Glutamatergic neuron (in vitro differentiated cells): ENCODE data around the gene MYT1. TPM values are rescaled to one million over a fixed set of nuclear protein-coding genes. Genes with fewer than 3 reads are reported as not detected.

ENCODE experiments used
- DNase-seq: peaks from one replicate; pipeline ENCODE4 v3.0.0; 2022
- H3K27ac Mint-ChIP-seq: one replicate; pipeline ENCODE4 v1.8.0; 2020; ENCODE audit warnings: mild to moderate bottlenecking, mixed read lengths, inconsistent platforms; ENCODE audit not compliant: unreplicated experiment
- H3K27me3 Mint-ChIP-seq: one replicate; pipeline ENCODE4 v1.8.0; 2020; ENCODE audit warnings: mild to moderate bottlenecking, moderate library complexity, mixed read lengths, inconsistent platforms; ENCODE audit not compliant: unreplicated experiment
- H3K36me3 Mint-ChIP-seq: one replicate; pipeline ENCODE4 v1.8.0; 2020; ENCODE audit warnings: mild to moderate bottlenecking, mixed read lengths, inconsistent platforms; ENCODE audit not compliant: unreplicated experiment
- H3K4me1 Mint-ChIP-seq: one replicate; pipeline ENCODE4 v1.8.0; 2020; ENCODE audit warnings: mild to moderate bottlenecking, low read depth, mixed read lengths, inconsistent platforms; ENCODE audit not compliant: unreplicated experiment
- H3K4me3 Mint-ChIP-seq: one replicate; pipeline ENCODE4 v1.8.0; 2020; ENCODE audit warnings: mild to moderate bottlenecking, mixed read lengths, inconsistent platforms; ENCODE audit not compliant: unreplicated experiment
- H3K9me3 Mint-ChIP-seq: one replicate; pipeline ENCODE4 v1.8.0; 2020; ENCODE audit warnings: mild to moderate bottlenecking, moderate library complexity, mixed read lengths, inconsistent platforms; ENCODE audit not compliant: unreplicated experiment
- total RNA-seq: library from RNA; stranded (reverse); fragmentation: NEBNext Ultra II Directional; extraction: Animal tissue kit (Norgen Biotek cat#: 25700); gene quantifications from one replicate; pipeline ENCODE4 v1.2.1, GENCODE V29; 2021; ENCODE audit not compliant: unreplicated experiment
- TF ChIP-seq, protein P1 (sequence below): fragments of 200-600 bp; sonication (generic); IDR thresholded peaks from one replicate; pipeline ENCODE4 v1.5.0; 2021; ENCODE audit not compliant: partially characterized antibody, unreplicated experiment

Gene MYT1
- total RNA-seq, 1 donor from 2014 or later = 159 TPM

DNA sequence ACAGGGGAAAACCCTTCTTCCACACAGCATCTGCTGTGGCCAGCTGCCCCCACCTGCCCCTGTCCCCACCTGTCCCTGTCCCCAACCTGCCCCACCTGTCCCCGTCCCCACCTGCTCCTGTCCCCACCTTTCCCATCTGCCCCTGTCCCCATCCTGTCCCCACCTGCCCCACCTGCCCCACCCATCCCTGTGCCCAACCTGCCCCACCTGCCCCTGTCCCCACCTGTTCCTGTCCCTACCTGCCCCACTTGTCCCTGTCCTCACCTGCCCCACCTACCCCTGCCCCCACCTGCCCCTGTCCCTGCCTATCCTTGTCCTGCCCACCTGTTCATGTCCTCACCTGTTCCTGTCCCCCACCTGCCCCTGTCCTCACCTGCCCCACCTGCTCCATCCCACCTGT is 6.4 kb upstream of the MYT1 start:
- Mint-ChIP-seq H3K4me1 (peaks cover 43% of the 10 kb centered on the region), H3K9me3 (peaks cover 39% of the 10 kb centered on the region), H3K36me3 (no peaks in the 10 kb centered on the region), H3K4me3 (peak overlapping the region; percentile 47), H3K27me3 (peaks cover 44% of the 10 kb centered on the region), H3K27ac (peak overlapping the region; percentile 70)
- DNase-seq = no peak
- TF ChIP-seq, protein P1, sequence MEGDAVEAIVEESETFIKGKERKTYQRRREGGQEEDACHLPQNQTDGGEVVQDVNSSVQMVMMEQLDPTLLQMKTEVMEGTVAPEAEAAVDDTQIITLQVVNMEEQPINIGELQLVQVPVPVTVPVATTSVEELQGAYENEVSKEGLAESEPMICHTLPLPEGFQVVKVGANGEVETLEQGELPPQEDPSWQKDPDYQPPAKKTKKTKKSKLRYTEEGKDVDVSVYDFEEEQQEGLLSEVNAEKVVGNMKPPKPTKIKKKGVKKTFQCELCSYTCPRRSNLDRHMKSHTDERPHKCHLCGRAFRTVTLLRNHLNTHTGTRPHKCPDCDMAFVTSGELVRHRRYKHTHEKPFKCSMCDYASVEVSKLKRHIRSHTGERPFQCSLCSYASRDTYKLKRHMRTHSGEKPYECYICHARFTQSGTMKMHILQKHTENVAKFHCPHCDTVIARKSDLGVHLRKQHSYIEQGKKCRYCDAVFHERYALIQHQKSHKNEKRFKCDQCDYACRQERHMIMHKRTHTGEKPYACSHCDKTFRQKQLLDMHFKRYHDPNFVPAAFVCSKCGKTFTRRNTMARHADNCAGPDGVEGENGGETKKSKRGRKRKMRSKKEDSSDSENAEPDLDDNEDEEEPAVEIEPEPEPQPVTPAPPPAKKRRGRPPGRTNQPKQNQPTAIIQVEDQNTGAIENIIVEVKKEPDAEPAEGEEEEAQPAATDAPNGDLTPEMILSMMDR = no peak

DNA sequence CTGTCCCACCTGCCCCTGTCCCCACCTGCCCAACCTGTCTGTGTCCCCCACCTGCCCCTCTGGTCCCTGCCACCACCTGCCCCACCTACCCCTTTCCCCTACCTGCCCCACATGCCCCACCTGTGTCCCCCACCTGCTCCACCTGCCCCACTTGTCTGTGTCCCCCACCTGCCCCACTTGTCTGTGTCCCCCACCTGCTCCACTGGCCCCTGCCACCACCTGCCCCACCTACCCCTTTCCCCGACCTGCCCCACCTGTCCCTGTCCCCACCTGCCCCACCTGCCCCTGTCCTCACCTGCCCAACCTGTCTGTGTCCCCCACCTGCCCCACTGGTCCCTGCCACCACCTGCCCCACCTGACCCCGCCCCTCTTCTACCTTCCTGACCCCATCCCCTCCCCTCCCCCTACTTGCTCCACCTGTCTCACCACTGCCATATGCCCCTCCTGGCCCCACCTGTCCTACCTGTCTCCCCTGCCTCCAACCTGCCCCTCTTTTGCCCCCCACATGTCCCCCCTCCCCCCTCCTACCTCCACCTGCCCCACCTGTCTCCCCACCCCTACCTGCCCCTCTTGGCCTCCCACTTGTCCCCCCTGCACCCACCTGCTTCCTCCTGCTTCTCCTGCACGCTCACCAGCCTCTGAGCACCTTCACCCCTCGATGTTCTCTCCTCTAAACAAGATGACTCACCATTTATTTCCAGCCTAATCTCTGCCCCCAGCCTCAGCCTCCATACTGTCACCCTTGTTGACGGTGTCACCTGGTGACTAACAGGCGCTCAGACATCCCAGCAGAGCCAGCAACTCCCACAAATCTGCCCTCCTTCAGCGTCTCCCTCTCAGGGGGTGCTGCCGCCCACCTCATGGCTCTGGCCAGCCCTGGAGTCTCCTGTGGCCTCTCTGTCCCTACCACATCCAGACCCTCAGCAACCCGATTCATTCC is 5.6 kb upstream of the MYT1 start:
- Mint-ChIP-seq H3K4me1 (peaks cover 46% of the 10 kb centered on the region), H3K27ac (peak overlapping the region; percentile 100), H3K36me3 (no peaks in the 10 kb centered on the region), H3K4me3 (peak overlapping the region; percentile 99), H3K9me3 (peaks cover 43% of the 10 kb centered on the region), H3K27me3 (peaks cover 47% of the 10 kb centered on the region)
- TF ChIP-seq, protein P1 = no peak
- DNase-seq = no peak

DNA sequence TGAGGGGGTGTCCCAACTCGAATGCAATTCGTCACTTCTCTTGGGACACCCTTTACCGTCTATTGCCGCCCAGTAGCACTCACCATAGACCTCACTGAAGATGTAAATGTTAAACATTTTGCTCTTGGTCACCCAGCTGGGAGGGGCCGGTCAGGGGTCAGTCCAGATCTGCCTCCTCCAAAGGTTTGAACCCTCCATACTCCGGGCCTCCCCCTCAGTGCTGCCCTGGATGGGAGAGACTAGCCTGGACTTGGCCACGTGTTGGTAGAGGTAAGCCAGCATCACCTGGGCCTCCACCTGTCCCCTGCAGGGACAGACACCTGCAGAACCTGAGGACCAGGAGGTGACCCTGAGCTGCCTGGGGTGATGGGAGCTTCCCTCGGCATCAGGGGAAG is 5.0 kb upstream of the MYT1 start:
- TF ChIP-seq, protein P1 = no peak
- Mint-ChIP-seq H3K27ac (peak overlapping the region; percentile 100), H3K4me3 (peak overlapping the region; percentile 99), H3K27me3 (peaks cover 47% of the 10 kb centered on the region), H3K4me1 (peaks cover 49% of the 10 kb centered on the region), H3K9me3 (peaks cover 48% of the 10 kb centered on the region), H3K36me3 (no peaks in the 10 kb centered on the region)
- no peak for DNase-seq

DNA sequence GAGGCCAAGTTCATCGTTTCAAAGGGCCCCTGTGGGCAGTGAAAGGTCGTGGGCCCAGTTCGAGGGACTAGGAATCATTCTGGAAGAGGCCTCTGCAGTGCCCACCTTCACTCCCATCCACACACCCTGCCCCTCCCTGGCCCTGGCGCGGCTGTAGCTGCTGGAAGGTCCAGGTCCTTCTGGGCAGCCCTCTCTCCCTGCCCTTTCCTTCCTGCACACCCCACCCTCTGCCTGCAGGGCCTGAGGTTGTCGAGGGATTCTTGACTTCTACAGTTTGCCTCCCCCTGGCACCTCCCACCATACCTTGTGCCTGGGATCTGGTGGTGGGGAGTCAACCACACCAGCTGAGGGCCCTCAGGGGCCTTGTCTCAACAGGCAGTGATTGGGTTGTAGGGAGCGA is 4.5 kb upstream of the MYT1 start:
- Mint-ChIP-seq H3K27me3 (peaks cover 51% of the 10 kb centered on the region), H3K9me3 (peaks cover 51% of the 10 kb centered on the region), H3K4me1 (peaks cover 49% of the 10 kb centered on the region), H3K36me3 (no peaks in the 10 kb centered on the region), H3K4me3 (peak overlapping the region; percentile 99), H3K27ac (peak overlapping the region; percentile 100)
- TF ChIP-seq, protein P1 = no peak
- peak; percentile 19 for DNase-seq

DNA sequence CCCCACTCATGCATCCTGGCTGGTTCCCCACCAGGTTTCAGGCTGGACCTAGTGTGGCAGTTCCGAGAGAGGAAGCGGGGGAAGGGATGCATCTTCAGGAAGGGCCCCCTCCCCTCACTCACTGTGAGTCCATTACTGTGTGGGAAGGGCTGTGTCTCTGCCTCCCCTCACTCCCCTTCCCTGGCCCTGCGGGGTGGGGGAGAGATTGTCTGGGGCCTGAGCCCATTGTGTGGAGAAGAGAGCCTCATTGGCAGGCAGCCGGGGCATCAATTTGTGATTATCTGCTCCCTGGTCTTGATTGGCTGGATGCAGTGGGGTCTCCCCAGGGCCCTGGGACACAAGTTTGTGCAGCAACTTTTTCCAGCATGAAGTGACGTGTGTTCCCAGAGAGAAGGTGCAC is 4.1 kb upstream of the MYT1 start:
- peak overlapping the region; percentile 99 for H3K4me3 Mint-ChIP-seq
- TF ChIP-seq, protein P1 = no peak
- peaks cover 46% of the 10 kb centered on the region for H3K4me1 Mint-ChIP-seq
- peak; percentile 69 for DNase-seq
- H3K27ac Mint-ChIP-seq = peak overlapping the region; percentile 100
- H3K9me3 Mint-ChIP-seq = peaks cover 56% of the 10 kb centered on the region
- H3K36me3 Mint-ChIP-seq = peaks cover under 1% of the 10 kb centered on the region
- peaks cover 55% of the 10 kb centered on the region for H3K27me3 Mint-ChIP-seq
